ENCODE data around the gene BANF2.
"Not testable (repeated sequence)": the region's sequence is repeated elsewhere in the genome, so short reads cannot be mapped to it uniquely, and the experiment has no call there.

Gene BANF2

GRCh38 chr20:17766226-17766625 lies 66.5 kb downstream of the BANF2 start:
- no peak for DNase-seq (ENCODE audit: low spot score)

- DNase-seq (ENCODE audit: low spot score): no peak
Measured at GRCh38 chr20:17767624-17768023, 67.9 kb downstream of the BANF2 start.

- DNase-seq (ENCODE audit: low spot score): no peak
Measured at GRCh38 chr20:17768271-17768670, 68.5 kb downstream of the BANF2 start.

DNA sequence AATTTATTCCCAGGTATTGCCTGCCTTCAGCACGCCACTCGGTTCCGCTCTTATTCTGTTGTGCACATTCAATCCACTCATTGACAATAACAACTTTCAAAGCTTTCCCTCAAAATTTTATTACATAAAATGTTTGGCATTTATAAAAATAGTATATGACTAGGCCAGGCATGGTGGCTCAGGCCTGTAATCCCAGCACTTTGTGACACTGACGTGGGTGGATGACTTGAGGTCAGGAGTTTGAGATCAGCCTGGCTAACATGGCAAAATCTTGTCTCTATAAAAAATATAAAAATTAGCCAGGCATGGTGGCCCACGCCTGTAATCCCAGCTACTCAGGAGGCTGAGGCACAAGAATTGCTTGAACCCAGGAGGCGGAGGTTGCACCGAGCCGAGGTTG lies 70.0 kb downstream of the BANF2 start:
- DNase-seq (ENCODE audit: low spot score): not testable (repeated sequence)

- DNase-seq (ENCODE audit: low spot score): no peak
Measured at GRCh38 chr20:17771206-17772004, 71.6 kb downstream of the BANF2 start.

DNA sequence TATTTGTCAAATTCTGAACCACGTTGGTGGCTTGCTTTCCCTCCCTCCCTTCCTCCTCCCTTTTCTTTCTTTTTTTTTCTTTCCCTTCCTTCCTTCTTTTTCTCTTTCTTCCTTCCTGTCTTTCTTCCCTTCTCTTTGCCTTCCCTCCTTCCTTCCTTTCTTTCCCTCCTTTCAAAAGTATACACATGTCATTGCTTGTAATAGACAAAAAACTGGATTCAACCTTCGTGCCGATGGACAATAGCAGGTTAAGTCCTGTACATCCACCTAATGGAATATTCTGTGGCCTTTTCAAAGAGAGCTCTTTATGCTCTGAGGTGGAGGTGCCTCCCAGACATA lies 72.2 kb downstream of the BANF2 start:
- DNase-seq (ENCODE audit: low spot score): no peak

DNA sequence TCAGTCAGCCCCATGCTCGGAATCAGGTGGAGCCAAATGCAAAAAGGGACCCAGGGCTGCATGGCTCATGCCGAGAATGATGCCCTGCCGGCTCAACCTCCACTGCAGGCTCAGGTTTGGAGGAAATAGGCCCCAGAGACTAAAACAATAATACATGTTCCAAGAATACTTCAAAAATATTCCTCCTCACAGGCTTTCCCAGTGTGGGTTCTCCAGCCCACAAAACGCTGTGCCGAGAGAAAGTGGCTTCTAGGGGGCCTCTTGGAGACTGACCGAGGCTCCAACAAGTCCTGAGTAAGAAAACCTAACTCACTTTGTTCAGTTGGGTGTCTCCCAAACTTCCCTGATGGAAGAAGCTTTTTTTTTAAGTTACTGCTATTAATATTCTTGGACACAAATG lies 73.9 kb downstream of the BANF2 start:
- DNase-seq (ENCODE audit: low spot score): no peak

DNA sequence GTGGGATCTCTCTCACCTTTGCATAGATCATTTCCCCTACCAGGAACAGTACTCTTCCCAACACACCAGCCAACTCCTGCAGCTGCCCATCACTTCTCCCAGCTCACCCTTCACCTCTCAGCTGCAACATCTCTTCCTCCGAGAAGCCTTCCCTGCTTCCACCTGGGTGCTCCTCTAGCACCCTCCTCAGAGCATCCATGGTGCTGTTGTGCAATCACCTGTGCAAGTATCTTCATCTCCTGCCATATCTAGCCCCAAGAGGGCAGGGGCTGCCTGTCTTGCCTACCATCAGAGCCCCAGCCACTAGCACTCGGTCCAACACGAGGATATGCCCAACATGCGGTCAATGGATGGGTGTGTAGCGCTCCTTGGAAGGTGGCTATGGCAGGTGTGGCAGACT lies 75.8 kb downstream of the BANF2 start:
- no peak for DNase-seq (ENCODE audit: low spot score)

GRCh38 chr20:17776551-17776950 lies 76.8 kb downstream of the BANF2 start:
- DNase-seq (ENCODE audit: low spot score): no peak

GRCh38 chr20:17779011-17779410 lies 79.2 kb downstream of the BANF2 start:
- DNase-seq (ENCODE audit: low spot score): not testable (repeated sequence)

DNA sequence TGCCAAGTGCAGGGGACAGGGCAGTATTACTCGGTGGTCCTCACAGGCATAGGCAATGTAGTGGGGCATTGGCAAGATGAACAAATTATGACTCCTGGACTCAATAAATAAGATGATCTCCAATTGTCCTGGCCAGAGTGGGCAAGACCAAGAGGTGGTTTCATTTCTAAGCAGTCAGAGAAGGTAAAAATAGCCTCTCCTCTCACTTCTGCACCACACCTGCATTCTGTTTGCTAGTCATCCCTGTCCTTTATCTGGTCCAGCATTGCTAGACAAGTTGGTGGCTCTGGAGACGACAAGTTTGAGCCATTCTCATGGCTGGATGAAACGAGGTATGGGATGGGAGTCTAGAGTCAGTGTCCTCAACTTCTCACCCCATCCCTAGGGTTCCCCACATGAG lies 83.0 kb downstream of the BANF2 start:
- DNase-seq (ENCODE audit: low spot score): no peak

DNA sequence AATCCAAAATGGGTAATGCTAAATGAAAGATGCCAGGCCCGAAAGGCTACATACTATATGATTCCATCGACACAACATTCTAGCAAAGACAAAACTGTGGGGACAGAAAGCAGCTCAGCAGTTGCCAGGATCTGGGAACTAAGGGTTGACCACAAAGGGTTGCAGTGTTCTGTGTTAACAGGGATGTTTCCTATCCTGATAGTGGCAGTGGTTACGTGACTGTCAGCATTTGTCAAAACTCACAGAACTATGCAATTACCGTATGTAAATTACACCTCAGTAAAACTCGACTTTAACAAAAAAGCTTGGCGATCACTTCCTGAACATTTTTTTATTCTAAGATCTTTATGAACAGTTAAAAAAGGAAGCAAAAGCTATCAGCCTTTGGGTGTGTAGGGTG lies 83.9 kb downstream of the BANF2 start:
- DNase-seq (ENCODE audit: low spot score): no peak

DNA sequence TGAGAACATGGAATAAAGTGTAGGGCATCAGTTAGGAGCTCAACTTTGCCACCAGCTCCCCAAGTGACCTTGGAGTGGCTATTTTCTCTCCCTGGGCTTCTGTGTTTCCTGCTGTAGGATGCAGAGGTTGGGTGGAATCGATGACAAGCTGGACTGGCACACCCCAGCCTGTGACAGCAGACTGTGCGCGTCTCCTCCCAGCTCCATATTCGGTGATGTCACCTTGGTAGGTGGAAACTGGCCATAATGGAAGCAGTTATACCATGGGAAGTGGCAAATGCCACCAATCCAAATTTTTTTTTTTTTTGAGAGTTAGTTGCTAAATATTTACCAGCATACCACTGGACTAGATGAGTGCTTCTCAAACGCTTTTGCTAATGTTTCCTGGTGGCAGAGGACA lies 85.2 kb downstream of the BANF2 start:
- no peak for DNase-seq (ENCODE audit: low spot score)

All from ecto neural progenitor cell (in vitro differentiated cells).